Measurements from ENCODE around the gene PHF2. TPM values are rescaled to one million over a fixed set of nuclear protein-coding genes. Genes with fewer than 3 reads are reported as not detected.

PHF2 gene
- total RNA-seq, 4 donors from 2014 or later: 32.8 to 50.1 (median 33.0) TPM

- Histone ChIP-seq H3K27ac (no peak overlapping the region), H3K27me3 (no peaks in the 10 kb centered on the region), H3K4me1 (peaks cover 14 to 19% of the 10 kb centered on the region in 2 donors), H3K4me3 (replicated peaks in 1 of 3) (no peak overlapping the region), H3K9me3 (no peaks in the 10 kb centered on the region), H3K36me3 (no peaks in the 10 kb centered on the region)
- WGBS, 2 donors: 84 to 91% methylated on average over 2 of the region's 2 CpGs
- no peak for DNase-seq
- TF ChIP-seq CTCF (IDR thresholded peaks at IDR 0.05): no peak
- TF ChIP-seq POLR2A (IDR thresholded peaks at IDR 0.05): no peak
- intact Hi-C loops (cut with DNase I): no loop called here
Measured at GRCh38 chr9:93572221-93572620, 4.2 kb upstream of the PHF2 start.

- H3K27me3 ChIP-seq: no peaks in the 10 kb centered on the region
- intact Hi-C loops (cut with DNase I): no loop called here
- H3K36me3 ChIP-seq: no peaks in the 10 kb centered on the region
- WGBS, 2 donors: 93 to 97% methylated on average over 7 to 8 of the region's 8 CpGs
- peaks cover 12 to 15% of the 10 kb centered on the region in 2 donors for H3K4me1 ChIP-seq
- no peak overlapping the region for H3K27ac ChIP-seq
- no peaks in the 10 kb centered on the region for H3K9me3 ChIP-seq
- no peak overlapping the region for H3K4me3 ChIP-seq (replicated peaks in 1 of 3)
- DNase-seq: no peak
- no peak for TF ChIP-seq POLR2A (IDR thresholded peaks at IDR 0.05)
Measured at GRCh38 chr9:93572636-93573515, 3.5 kb upstream of the PHF2 start.

- 94 to 96% methylated on average over 3 of the region's 3 CpGs for WGBS, 2 donors
- Histone ChIP-seq H3K36me3 (no peaks in the 10 kb centered on the region), H3K9me3 (no peaks in the 10 kb centered on the region), H3K4me1 (peaks cover 18 to 21% of the 10 kb centered on the region in 2 donors), H3K27ac (no peak overlapping the region), H3K4me3 (replicated peaks in 1 of 3) (no peak overlapping the region), H3K27me3 (no peaks in the 10 kb centered on the region)
- intact Hi-C loops (cut with DNase I): no loop called here
- TF ChIP-seq POLR2A (IDR thresholded peaks at IDR 0.05) (no peak), CTCF (IDR thresholded peaks at IDR 0.05) (no peak)
- no peak for DNase-seq
Measured at GRCh38 chr9:93573516-93573828, 2.9 kb upstream of the PHF2 start.

GRCh38 chr9:93574091-93574899 is 2.1 kb upstream of the PHF2 start:
- DNase-seq: no peak
- no peaks in the 10 kb centered on the region for H3K36me3 ChIP-seq

More at GRCh38 chr9:93574091-93574899, 2.1 kb upstream of the PHF2 start:
- WGBS, 2 donors: 84 to 92% methylated on average over 9 of the region's 9 CpGs
- Histone ChIP-seq H3K9me3 (no peaks in the 10 kb centered on the region), H3K4me1 (peaks cover 24 to 27% of the 10 kb centered on the region in 2 donors), H3K27ac (peak overlapping the region in 1 of 3 donors; percentile 92), H3K4me3 (replicated peaks in 1 of 3) (no peak overlapping the region), H3K27me3 (no peaks in the 10 kb centered on the region)
- TF ChIP-seq CTCF (IDR thresholded peaks at IDR 0.05): no peak
- intact Hi-C loops (cut with DNase I): no loop called here

Data from thyroid gland (tissue), 4 donors.